ENCODE measurements around the gene METTL25B.

METTL25B gene

DNA sequence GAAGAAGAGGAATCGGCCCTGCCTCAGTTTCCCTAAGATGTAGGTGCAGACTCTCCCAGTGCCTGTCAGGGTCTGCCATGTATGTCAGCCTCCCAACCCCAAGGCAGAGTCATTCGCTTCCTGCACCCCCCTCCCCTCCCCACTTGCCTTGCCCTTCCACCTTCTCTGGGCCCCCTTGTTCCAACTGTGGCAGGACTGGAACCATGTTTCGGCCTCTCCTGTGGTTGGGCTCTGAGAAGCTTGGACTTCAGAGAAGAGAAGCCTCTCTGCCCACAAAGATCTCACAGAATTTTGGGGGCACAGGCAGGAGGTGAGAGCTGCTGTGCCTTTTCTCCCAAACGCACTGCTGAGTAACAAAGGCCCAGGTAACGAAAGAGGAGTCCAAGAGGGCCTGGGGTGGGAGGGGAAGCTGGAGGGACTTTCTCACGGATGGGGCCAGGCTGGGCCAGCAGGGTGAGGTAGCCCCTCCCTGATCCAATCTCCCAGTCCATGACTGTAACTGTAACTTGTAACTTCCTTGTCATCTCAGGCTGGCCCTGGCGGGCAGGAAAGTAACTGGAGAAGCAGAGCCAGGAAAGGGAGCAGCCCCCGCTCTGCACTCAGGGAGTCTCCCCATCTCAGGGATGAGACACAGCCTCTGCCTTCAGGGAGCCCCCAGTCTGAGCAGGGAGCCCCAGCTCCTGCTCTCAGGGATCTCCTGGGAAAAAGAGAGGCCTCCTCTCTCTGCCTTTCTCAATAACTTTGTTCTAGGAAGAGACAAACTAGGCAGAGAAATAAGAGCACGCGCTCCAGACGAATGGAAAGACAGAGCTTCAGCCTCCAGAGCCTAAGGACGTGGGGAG, 34.2 kb upstream of the METTL25B start:
- no peaks in the 10 kb centered on the region for H3K9me3 ChIP-seq (ENCODE audit: insufficient read depth, low read length)
- no peak overlapping the region for H3K4me2 ChIP-seq (ENCODE audit: low read depth, low read length, poor library complexity, severe bottlenecking)
- TF ChIP-seq, protein P1, sequence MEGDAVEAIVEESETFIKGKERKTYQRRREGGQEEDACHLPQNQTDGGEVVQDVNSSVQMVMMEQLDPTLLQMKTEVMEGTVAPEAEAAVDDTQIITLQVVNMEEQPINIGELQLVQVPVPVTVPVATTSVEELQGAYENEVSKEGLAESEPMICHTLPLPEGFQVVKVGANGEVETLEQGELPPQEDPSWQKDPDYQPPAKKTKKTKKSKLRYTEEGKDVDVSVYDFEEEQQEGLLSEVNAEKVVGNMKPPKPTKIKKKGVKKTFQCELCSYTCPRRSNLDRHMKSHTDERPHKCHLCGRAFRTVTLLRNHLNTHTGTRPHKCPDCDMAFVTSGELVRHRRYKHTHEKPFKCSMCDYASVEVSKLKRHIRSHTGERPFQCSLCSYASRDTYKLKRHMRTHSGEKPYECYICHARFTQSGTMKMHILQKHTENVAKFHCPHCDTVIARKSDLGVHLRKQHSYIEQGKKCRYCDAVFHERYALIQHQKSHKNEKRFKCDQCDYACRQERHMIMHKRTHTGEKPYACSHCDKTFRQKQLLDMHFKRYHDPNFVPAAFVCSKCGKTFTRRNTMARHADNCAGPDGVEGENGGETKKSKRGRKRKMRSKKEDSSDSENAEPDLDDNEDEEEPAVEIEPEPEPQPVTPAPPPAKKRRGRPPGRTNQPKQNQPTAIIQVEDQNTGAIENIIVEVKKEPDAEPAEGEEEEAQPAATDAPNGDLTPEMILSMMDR (IDR thresholded peaks at IDR 0.05; ENCODE audit: insufficient read depth, low read length, poor library complexity, severe bottlenecking): no peak
- no peak for TF ChIP-seq EZH2phosphoT487 (conservative IDR thresholded peaks at IDR 0.05; ENCODE audit: low read length)
- H3F3A ChIP-seq (ENCODE audit: insufficient read depth): no peaks in the 10 kb centered on the region
- H3K79me2 ChIP-seq (ENCODE audit: insufficient read depth, low read length): no peaks in the 10 kb centered on the region
- no peak overlapping the region for H2AFZ ChIP-seq (ENCODE audit: low read depth, low read length, severe bottlenecking)
- H4K20me1 ChIP-seq (ENCODE audit: low read depth, low read length): no peaks in the 10 kb centered on the region
- H3K36me3 ChIP-seq (ENCODE audit: low read length): no peaks in the 10 kb centered on the region
- no peaks in the 10 kb centered on the region for H3K27me3 ChIP-seq (ENCODE audit: low read length)
- H3K27ac ChIP-seq (ENCODE audit: low read depth, low read length): no peak overlapping the region
- H3K9ac ChIP-seq (ENCODE audit: low read length): no peak overlapping the region
- H3K9me2 ChIP-seq (replicated peaks; ENCODE audit: insufficient read depth, low read length): no peaks in the 10 kb centered on the region
- no peak overlapping the region for H3K4me3 ChIP-seq (ENCODE audit: insufficient read depth, low read length, poor library complexity, severe bottlenecking)

GRCh38 chr1:156694690-156694962, 33.6 kb upstream of the METTL25B start:
- Histone ChIP-seq H3K4me3 (ENCODE audit: insufficient read depth, low read length, poor library complexity, severe bottlenecking) (no peak overlapping the region), H3K27ac (ENCODE audit: low read depth, low read length) (no peak overlapping the region)
- TF ChIP-seq EZH2phosphoT487 (conservative IDR thresholded peaks at IDR 0.05; ENCODE audit: low read length): no peak
- TF ChIP-seq, protein P1 (IDR thresholded peaks at IDR 0.05; ENCODE audit: insufficient read depth, low read length, poor library complexity, severe bottlenecking): no peak

DNA sequence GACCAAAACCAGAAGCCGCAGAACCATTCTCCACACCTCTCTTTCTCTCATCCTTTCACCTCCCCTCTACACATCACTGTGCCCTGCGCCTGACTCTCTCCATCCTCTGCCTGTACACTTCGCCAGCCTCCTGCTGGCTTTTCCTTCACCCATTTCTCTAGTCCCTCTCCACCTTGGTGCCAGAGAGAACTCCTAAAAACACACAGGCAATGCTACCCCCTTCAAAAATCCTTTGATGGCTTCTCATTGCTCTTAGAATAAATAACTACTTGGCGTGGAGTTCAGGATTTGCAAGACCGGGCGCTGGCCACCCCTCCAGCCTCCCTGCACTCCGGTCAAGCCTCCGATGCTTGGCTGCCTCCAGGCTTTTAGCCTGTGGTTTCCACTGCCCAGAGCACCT, 31.5 kb upstream of the METTL25B start:
- H3K9ac ChIP-seq (ENCODE audit: low read length): no peak overlapping the region
- H3K4me2 ChIP-seq (ENCODE audit: low read depth, low read length, poor library complexity, severe bottlenecking): no peak overlapping the region
- no peaks in the 10 kb centered on the region for H3F3A ChIP-seq (ENCODE audit: insufficient read depth)
- no peaks in the 10 kb centered on the region for H4K20me1 ChIP-seq (ENCODE audit: low read depth, low read length)
- no peaks in the 10 kb centered on the region for H3K36me3 ChIP-seq (ENCODE audit: low read length)
- no peaks in the 10 kb centered on the region for H3K79me2 ChIP-seq (ENCODE audit: insufficient read depth, low read length)
- no peaks in the 10 kb centered on the region for H3K9me2 ChIP-seq (replicated peaks; ENCODE audit: insufficient read depth, low read length)
- no peak overlapping the region for H3K4me3 ChIP-seq (ENCODE audit: insufficient read depth, low read length, poor library complexity, severe bottlenecking)
- H3K27me3 ChIP-seq (ENCODE audit: low read length): no peaks in the 10 kb centered on the region
- H2AFZ ChIP-seq (ENCODE audit: low read depth, low read length, severe bottlenecking): no peak overlapping the region
- H3K27ac ChIP-seq (ENCODE audit: low read depth, low read length): no peak overlapping the region
- TF ChIP-seq, protein P1 (IDR thresholded peaks at IDR 0.05; ENCODE audit: insufficient read depth, low read length, poor library complexity, severe bottlenecking): no peak
- TF ChIP-seq EZH2phosphoT487 (conservative IDR thresholded peaks at IDR 0.05; ENCODE audit: low read length): no peak
- no peaks in the 10 kb centered on the region for H3K9me3 ChIP-seq (ENCODE audit: insufficient read depth, low read length)

More at GRCh38 chr1:156694690-156694962, 33.6 kb upstream of the METTL25B start:
- Histone ChIP-seq H3K27me3 (ENCODE audit: low read length) (no peaks in the 10 kb centered on the region), H3K9me3 (ENCODE audit: insufficient read depth, low read length) (no peaks in the 10 kb centered on the region), H3K9me2 (replicated peaks; ENCODE audit: insufficient read depth, low read length) (no peaks in the 10 kb centered on the region), H3K36me3 (ENCODE audit: low read length) (no peaks in the 10 kb centered on the region), H2AFZ (ENCODE audit: low read depth, low read length, severe bottlenecking) (no peak overlapping the region), H3F3A (ENCODE audit: insufficient read depth) (no peaks in the 10 kb centered on the region), H3K9ac (ENCODE audit: low read length) (no peak overlapping the region), H4K20me1 (ENCODE audit: low read depth, low read length) (no peaks in the 10 kb centered on the region), H3K79me2 (ENCODE audit: insufficient read depth, low read length) (no peaks in the 10 kb centered on the region), H3K4me2 (ENCODE audit: low read depth, low read length, poor library complexity, severe bottlenecking) (no peak overlapping the region)

Data from SU-DHL-6 (cell line).